GM23248 (cell line): ENCODE data around the gene SLC4A1AP. TPM values are rescaled to one million over a fixed set of nuclear protein-coding genes. Genes with fewer than 3 reads are reported as not detected.

ENCODE experiments used
- DNase-seq: peaks from one replicate; pipeline ENCODE4 v3.0.0-alpha.2; 2015
- H2AFZ ChIP-seq: fragments of 200-600 bp; sonication (generic); 2 replicates; pipeline ENCODE4 v1.6.1; 2016; ENCODE audit warnings: antibody characterized with exemption
- H3F3A ChIP-seq: fragments of 200-600 bp; sonication (generic); 2 replicates; pipeline ENCODE4 v1.6.1; 2016; ENCODE audit warnings: mild to moderate bottlenecking, antibody characterized with exemption, mixed run types; ENCODE audit not compliant: insufficient read depth
- H3K27ac ChIP-seq: fragments of 200-600 bp; sonication (generic); 2 replicates; pipeline ENCODE4 v1.5.1; 2016; ENCODE audit warnings: mild to moderate bottlenecking
- H3K27me3 ChIP-seq: fragments of 200-600 bp; sonication (generic); replicated peaks from 2 replicates; pipeline ENCODE4 v1.6.1; 2016; ENCODE audit warnings: mild to moderate bottlenecking; ENCODE audit not compliant: insufficient read depth
- H3K36me3 ChIP-seq: fragments of 200-600 bp; sonication (generic); 2 replicates; pipeline ENCODE4 v1.6.1; 2016; ENCODE audit warnings: low read depth, mild to moderate bottlenecking
- H3K4me1 ChIP-seq: fragments of 200-600 bp; sonication (generic); 2 replicates; pipeline ENCODE4 v1.6.1; 2016; ENCODE audit warnings: mild to moderate bottlenecking; ENCODE audit not compliant: insufficient read depth
- H3K4me2 ChIP-seq: fragments of 200-600 bp; sonication (generic); one replicate; pipeline ENCODE4 v1.6.1; 2016; ENCODE audit warnings: mild to moderate bottlenecking; ENCODE audit not compliant: unreplicated experiment
- H3K4me3 ChIP-seq: fragments of 200-600 bp; sonication (generic); 2 replicates; pipeline ENCODE4 v1.5.1; 2016; ENCODE audit warnings: mild to moderate bottlenecking
- H3K79me2 ChIP-seq: fragments of 200-600 bp; sonication (generic); 2 replicates; pipeline ENCODE4 v1.6.1; 2016; ENCODE audit warnings: mild to moderate bottlenecking; ENCODE audit not compliant: insufficient read depth
- H3K9ac ChIP-seq: fragments of 200-600 bp; sonication (generic); 2 replicates; pipeline ENCODE4 v1.6.1; 2016; ENCODE audit warnings: mild to moderate bottlenecking
- H3K9me2 ChIP-seq: fragments of 200-600 bp; sonication (generic); 2 replicates; pipeline ENCODE4 v1.6.1; 2016; ENCODE audit warnings: mixed run types, mild to moderate bottlenecking, moderate library complexity; ENCODE audit not compliant: insufficient read depth
- H3K9me3 ChIP-seq: fragments of 200-600 bp; sonication (generic); one replicate; pipeline ENCODE4 v1.6.1; 2017; ENCODE audit warnings: low read depth
- H4K20me1 ChIP-seq: fragments of 200-600 bp; sonication (generic); 2 replicates; pipeline ENCODE4 v1.6.0; 2016; ENCODE audit not compliant: insufficient read depth
- EZH2 ChIP-seq: fragments of 200-600 bp; sonication (generic); IDR thresholded peaks from 2 replicates; pipeline ENCODE4 v1.6.1; 2018; ENCODE audit warnings: antibody characterized with exemption, mild to moderate bottlenecking; ENCODE audit not compliant: insufficient read depth, poor library complexity, severe bottlenecking
- EZH2phosphoT487 ChIP-seq: fragments of 200-600 bp; sonication (generic); IDR thresholded peaks from 2 replicates; pipeline ENCODE4 v1.6.1; 2018; ENCODE audit warnings: antibody characterized with exemption, moderate library complexity, mild to moderate bottlenecking, low read depth; ENCODE audit not compliant: insufficient read depth
- WGBS, 2 experiments: methylation state at CpG; one replicate each; pipeline ENCODE4 v1.1.6; 2015 to 2017; ENCODE audit warnings: low lambda C conversion rate in 2 of 2, low coverage in 1 of 2; ENCODE audit errors: missing lambda C conversion rate in 2 of 2; 5-methylcytosine and 5-hydroxymethylcytosine counted together
- in situ Hi-C: fragments of 300-500 bp; cut with MboI; formaldehyde crosslinking; loops from 2 replicates; pipeline ENCODE4 v1.15.0; 2020
- polyA plus RNA-seq: library from polyadenylated mRNA; unstranded; fragments of >200 nt; fragmentation: Nextera tagmentation; extraction: Ambion mirVana; gene quantifications from 2 replicates; pipeline ENCODE4 v1.2.1, GENCODE V29; 2016
- total RNA-seq: library from RNA; depleted of rRNA; stranded (reverse); fragments of >200 nt; shearing (Covaris generic); gene quantifications from 2 replicates; pipeline ENCODE4 v1.2.3, GENCODE V29; 2014

The SLC4A1AP gene
- total and polyA plus RNA-seq, 2 experiments from 2014 or later: 22.4 to 23.9 TPM

- Histone ChIP-seq H3K36me3 (peaks cover 74% of the 10 kb centered on the region), H4K20me1 (no peaks in the 10 kb centered on the region), H3K27ac (no peak overlapping the region), H3F3A (peaks cover 29% of the 10 kb centered on the region), H3K4me2 (no peak overlapping the region), H3K9me2 (no peaks in the 10 kb centered on the region), H2AFZ (no peak overlapping the region), H3K79me2 (peaks cover 16% of the 10 kb centered on the region; the same call in 1 of the 2 replicates), H3K9ac (no peak overlapping the region), H3K9me3 (no peaks in the 10 kb centered on the region), H3K4me1 (no peaks in the 10 kb centered on the region), H3K4me3 (no peak overlapping the region), H3K27me3 (no peaks in the 10 kb centered on the region)
- peak; percentile 44 for DNase-seq
- in situ Hi-C loops: no loop called here
- TF ChIP-seq EZH2: no peak
- TF ChIP-seq EZH2phosphoT487: no peak
- 83 to 85% methylated on average over 7 of the region's 7 CpGs for WGBS, 2 experiments
These were observed 8.3 kb upstream of the SLC4A1AP start for GRCh38 chr2:27655155-27655951.

DNA sequence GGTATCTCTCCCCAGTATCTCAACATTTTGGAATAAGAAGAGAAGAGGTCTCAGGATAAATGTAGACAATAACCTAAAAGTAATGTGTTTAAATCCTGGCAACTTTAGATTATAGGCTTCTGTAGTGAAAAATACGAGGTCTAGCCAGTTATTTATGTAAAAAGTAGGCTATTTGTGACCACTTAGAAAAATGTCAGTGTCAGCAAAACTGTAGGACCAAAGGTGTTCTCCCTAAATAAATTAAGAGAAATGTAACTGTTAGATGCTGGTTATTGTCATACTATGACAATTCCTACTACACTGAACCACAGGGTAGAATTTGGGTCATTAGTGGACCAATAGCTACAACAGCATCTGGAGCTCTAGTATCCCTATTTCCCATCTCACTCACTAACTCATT, 2.3 kb upstream of the SLC4A1AP start:
- DNase-seq: no peak
- no peak overlapping the region for H3K4me2 ChIP-seq
- in situ Hi-C loops: no loop called here

GRCh38 chr2:27664154-27664574, 475 bp downstream of the SLC4A1AP start:
- TF ChIP-seq EZH2 (no peak), EZH2phosphoT487 (no peak)

More for the DNA sequence above, 2.3 kb upstream of the SLC4A1AP start:
- Histone ChIP-seq H4K20me1 (no peaks in the 10 kb centered on the region), H3K4me3 (no peak overlapping the region), H3K9me3 (no peaks in the 10 kb centered on the region), H2AFZ (no peak overlapping the region), H3K9me2 (no peaks in the 10 kb centered on the region), H3K27me3 (no peaks in the 10 kb centered on the region), H3F3A (no peaks in the 10 kb centered on the region), H3K36me3 (peaks cover 43% of the 10 kb centered on the region), H3K4me1 (peaks cover 25% of the 10 kb centered on the region), H3K9ac (no peak overlapping the region), H3K27ac (no peak overlapping the region), H3K79me2 (peaks cover 70% of the 10 kb centered on the region)
- TF ChIP-seq EZH2: no peak
- TF ChIP-seq EZH2phosphoT487: no peak
- WGBS, 2 experiments: 89 to 94% methylated on average over 1 of the region's 1 CpG

GRCh38 chr2:27664622-27665363, 1.1 kb downstream of the SLC4A1AP start:
- Histone ChIP-seq H3K79me2 (peaks cover 58% of the 10 kb centered on the region), H3F3A (no peaks in the 10 kb centered on the region), H3K36me3 (peaks cover 40% of the 10 kb centered on the region), H3K4me3 (peak overlapping the region; percentile 98), H4K20me1 (no peaks in the 10 kb centered on the region), H3K9me2 (no peaks in the 10 kb centered on the region), H3K4me1 (peaks cover 25% of the 10 kb centered on the region), H3K9me3 (no peaks in the 10 kb centered on the region), H3K27ac (no peak overlapping the region), H2AFZ (peak overlapping the region; percentile 97), H3K27me3 (no peaks in the 10 kb centered on the region), H3K4me2 (peak overlapping the region; percentile 98), H3K9ac (peak overlapping the region; percentile 92)
- no peak for TF ChIP-seq EZH2phosphoT487
- TF ChIP-seq EZH2: no peak
- no peak for DNase-seq
- in situ Hi-C loops: no loop called here
- 91% methylated on average over 16 of the region's 16 CpGs for WGBS, 2 experiments

More at GRCh38 chr2:27664154-27664574, 475 bp downstream of the SLC4A1AP start:
- peak overlapping the region; percentile 97 for H2AFZ ChIP-seq
- peaks cover 43% of the 10 kb centered on the region for H3K36me3 ChIP-seq
- peaks cover 65% of the 10 kb centered on the region for H3K79me2 ChIP-seq
- no peaks in the 10 kb centered on the region for H3K27me3 ChIP-seq
- H3K9me3 ChIP-seq: no peaks in the 10 kb centered on the region
- H3K9ac ChIP-seq: peak overlapping the region; percentile 92
- H3K4me1 ChIP-seq: peaks cover 25% of the 10 kb centered on the region
- in situ Hi-C loops: no loop called here
- H3K4me3 ChIP-seq: peak overlapping the region; percentile 98
- WGBS, 2 experiments: 6 to 8% methylated on average over 25 to 26 of the region's 28 CpGs
- H3K27ac ChIP-seq: peak overlapping the region; percentile 90
- H3K4me2 ChIP-seq: peak overlapping the region; percentile 98
- H4K20me1 ChIP-seq: no peaks in the 10 kb centered on the region
- DNase-seq: no peak
- H3K9me2 ChIP-seq: no peaks in the 10 kb centered on the region
- no peaks in the 10 kb centered on the region for H3F3A ChIP-seq
